Bronchial epithelial cell (primary cell): Measurements from ENCODE around the gene KLHL18. TPM values are rescaled to one million over a fixed set of nuclear protein-coding genes. Genes with fewer than 3 reads are reported as not detected.

ENCODE experiments used
- DNase-seq: peaks from one replicate; pipeline ENCODE4 v3.0.0-alpha.2; 2010; ENCODE audit warnings: low read depth
- FAIRE-seq: peaks from 2 replicates; lab custom pipeline; 2011; peaks lifted over from hg19 to GRCh38; lab: Jason Lieb, UNC
- H3K27me3 ChIP-seq: 2 replicates; pipeline ENCODE4 v1.5.1; 2011; ENCODE audit warnings: low read length; ENCODE audit not compliant: control insufficient read depth, insufficient read depth
- H3K36me3 ChIP-seq: 2 replicates; pipeline ENCODE4 v1.5.1; 2011; ENCODE audit warnings: low read length; ENCODE audit not compliant: control insufficient read depth, insufficient read depth
- H3K4me3 ChIP-seq: 2 replicates; pipeline ENCODE4 v1.5.1; 2011; ENCODE audit warnings: mild to moderate bottlenecking, low read depth, low read length, control low read depth
- total RNA-seq: library from RNA; depleted of rRNA; stranded (reverse); fragments of >200 nt; gene quantifications from 2 replicates; pipeline ENCODE4 v1.2.1, GENCODE V29; 2014
- TF ChIP-seq, protein P1 (sequence below): IDR thresholded peaks from 2 replicates; pipeline ENCODE4 v1.5.1; 2011; ENCODE audit warnings: mild to moderate bottlenecking, moderate library complexity, low read length, control low read depth, inconsistent platforms; ENCODE audit not compliant: insufficient read depth, severe bottlenecking

KLHL18 gene
- total RNA-seq, 1 donor from 2014 or later, result 25.5 TPM

DNA sequence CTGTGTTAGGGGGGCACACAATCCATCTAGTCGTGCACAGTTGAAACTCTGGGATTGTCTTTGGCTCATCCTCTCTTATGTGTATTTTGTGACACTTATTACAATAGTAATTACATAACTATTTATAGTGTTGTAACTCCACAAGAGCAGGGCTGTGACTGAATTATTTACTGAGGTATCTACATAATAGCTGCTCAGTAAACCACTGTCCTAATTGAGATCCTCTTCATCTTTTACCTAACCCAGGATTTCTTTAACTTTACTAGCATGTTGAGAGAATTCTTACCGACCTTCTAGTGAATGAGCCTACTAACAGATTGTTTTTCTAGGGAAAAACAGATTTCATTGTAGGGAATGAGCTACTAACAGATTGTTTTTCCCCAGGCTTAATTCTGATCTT is 11.1 kb downstream of the KLHL18 start:
- no peaks in the 10 kb centered on the region for H3K36me3 ChIP-seq
- FAIRE-seq (no peak), DNase-seq (no peak)
- TF ChIP-seq, protein P1, sequence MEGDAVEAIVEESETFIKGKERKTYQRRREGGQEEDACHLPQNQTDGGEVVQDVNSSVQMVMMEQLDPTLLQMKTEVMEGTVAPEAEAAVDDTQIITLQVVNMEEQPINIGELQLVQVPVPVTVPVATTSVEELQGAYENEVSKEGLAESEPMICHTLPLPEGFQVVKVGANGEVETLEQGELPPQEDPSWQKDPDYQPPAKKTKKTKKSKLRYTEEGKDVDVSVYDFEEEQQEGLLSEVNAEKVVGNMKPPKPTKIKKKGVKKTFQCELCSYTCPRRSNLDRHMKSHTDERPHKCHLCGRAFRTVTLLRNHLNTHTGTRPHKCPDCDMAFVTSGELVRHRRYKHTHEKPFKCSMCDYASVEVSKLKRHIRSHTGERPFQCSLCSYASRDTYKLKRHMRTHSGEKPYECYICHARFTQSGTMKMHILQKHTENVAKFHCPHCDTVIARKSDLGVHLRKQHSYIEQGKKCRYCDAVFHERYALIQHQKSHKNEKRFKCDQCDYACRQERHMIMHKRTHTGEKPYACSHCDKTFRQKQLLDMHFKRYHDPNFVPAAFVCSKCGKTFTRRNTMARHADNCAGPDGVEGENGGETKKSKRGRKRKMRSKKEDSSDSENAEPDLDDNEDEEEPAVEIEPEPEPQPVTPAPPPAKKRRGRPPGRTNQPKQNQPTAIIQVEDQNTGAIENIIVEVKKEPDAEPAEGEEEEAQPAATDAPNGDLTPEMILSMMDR, result no peak
- no peaks in the 10 kb centered on the region for H3K27me3 ChIP-seq
- no peak overlapping the region for H3K4me3 ChIP-seq

DNA sequence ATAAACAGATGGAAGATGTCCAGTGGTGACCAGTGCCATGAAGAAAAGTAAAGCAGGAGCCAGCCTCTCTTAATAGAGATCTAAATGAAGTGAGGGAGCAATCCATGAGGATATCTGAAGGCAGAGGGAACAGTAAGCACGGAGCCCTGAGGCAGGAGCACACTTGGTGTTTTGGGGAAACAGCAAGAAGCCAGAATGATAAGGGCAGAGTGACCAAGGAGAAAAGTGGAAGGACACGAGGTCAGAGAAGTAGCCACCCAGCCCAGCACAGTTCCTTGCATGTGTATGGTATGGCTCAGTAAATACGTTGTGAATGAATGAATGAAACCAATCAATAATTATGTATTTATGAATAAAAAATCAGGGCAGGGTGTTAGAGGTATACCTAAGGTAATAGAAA is 11.6 kb downstream of the KLHL18 start:
- TF ChIP-seq, protein P1, result no peak
- Histone ChIP-seq H3K36me3 (no peaks in the 10 kb centered on the region), H3K4me3 (no peak overlapping the region), H3K27me3 (no peaks in the 10 kb centered on the region)
- no peak for DNase-seq
- FAIRE-seq, result no peak

DNA sequence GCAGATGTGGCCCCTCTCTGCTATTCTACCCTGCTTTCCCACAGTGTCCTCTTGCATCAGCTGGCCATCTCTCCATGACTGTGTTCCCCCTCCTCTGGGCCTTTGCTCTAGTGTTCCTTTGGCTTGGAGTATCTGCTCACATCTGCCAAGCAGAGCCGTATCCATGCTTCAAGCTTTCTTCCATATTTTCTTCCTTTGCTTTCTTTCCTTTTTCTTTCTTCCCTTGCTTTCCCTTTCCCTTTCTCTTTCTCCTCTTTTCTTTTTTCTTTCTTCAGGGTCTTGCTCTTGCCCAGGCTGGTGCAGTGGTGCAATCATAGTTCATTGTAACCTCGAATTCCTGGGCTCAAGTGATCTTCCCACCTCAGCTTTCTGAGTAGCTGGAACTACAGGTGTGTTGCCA is 12.6 kb downstream of the KLHL18 start:
- Histone ChIP-seq H3K36me3 (no peaks in the 10 kb centered on the region), H3K27me3 (no peaks in the 10 kb centered on the region), H3K4me3 (no peak overlapping the region)
- DNase-seq (no peak), FAIRE-seq (no peak)
- TF ChIP-seq, protein P1, result no peak

DNA sequence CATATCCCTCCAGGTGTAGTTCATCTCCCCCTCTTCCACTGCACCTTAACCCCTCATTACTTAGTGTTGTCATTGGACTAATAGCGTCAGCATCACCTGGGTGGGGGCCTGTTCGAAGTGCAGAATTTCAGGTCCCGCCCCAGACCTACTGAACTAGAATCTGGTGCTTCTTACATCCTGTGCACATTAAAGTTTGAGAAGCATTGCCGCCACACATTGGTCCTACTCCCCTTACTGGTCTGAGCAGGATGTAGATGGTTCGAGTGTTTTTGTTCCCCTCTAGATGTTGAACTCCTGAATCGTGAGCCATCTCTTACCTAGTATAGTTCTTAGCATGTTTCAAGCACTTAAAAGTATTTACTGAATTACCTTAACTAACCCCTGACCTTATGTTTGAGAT is 13.2 kb downstream of the KLHL18 start:
- Histone ChIP-seq H3K4me3 (no peak overlapping the region), H3K27me3 (no peaks in the 10 kb centered on the region), H3K36me3 (no peaks in the 10 kb centered on the region)
- FAIRE-seq (no peak), DNase-seq (no peak)
- TF ChIP-seq, protein P1, result no peak

DNA sequence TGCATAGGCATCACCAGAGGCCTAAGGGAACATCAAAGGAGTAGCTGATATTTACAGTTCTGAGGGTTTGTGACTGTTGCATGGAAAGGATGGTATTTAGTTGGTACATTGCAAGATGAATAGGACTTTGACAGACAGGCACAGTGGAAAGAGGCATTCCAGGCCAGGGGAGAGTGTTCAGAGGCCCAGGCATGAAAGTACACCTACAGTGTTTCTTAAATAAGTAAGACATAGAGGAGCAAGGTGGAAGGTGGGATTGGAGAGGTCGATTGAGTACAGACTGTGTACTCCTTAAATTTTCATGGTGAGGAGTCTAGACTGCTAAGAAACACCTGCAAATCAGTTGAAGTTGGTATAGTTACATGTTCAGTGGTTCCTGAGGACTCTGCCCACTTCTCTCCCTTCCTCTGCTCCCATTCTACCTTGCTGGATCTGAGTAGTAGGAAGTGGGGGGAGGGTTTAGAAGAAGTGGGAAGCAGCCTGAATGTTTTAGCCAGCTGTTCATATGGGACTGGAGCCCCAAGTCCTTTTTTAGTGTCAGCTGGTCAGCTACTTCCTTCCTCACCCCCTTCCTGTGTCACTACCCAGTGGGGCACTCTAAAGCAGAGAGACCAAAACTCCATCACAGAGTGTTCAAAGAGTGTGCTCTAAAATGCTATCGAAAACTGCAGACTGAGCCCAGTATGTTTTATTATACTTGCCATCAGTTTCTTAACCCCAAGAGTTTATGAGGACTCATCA is 14.0 kb downstream of the KLHL18 start:
- DNase-seq (no peak), FAIRE-seq (no peak)
- H3K27me3 ChIP-seq, result no peaks in the 10 kb centered on the region
- TF ChIP-seq, protein P1, result no peak
- H3K4me3 ChIP-seq, result no peak overlapping the region
- no peaks in the 10 kb centered on the region for H3K36me3 ChIP-seq

DNA sequence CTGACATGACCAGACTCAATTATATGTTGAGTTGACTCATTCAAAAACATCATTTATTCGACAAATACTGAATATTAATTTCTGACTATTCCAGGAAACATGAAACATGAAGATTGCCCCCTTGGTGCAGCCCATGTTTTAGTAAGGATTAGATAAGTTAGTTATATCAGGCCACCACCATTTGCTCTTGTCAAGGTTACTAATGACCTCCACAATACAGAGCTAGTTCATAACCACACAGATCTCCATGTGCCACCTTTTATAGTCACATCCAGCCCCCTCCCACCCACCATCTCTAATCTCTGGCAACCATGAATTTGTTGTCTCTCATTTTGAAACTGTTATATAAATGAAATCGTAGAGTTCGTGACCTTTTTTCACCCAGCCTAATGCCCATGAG is 15.7 kb downstream of the KLHL18 start:
- DNase-seq (no peak), FAIRE-seq (no peak)
- H3K36me3 ChIP-seq, result peaks cover 2% of the 10 kb centered on the region
- TF ChIP-seq, protein P1, result no peak
- no peak overlapping the region for H3K4me3 ChIP-seq
- no peaks in the 10 kb centered on the region for H3K27me3 ChIP-seq
